ENCODE results near the gene IGSF5.
"Not testable (repeated sequence)": the region's sequence is repeated elsewhere in the genome, so short reads cannot be mapped to it uniquely, and the experiment has no call there.

Gene IGSF5

GRCh38 chr21:39739531-39739930 lies 5.5 kb upstream of the IGSF5 start:
- not testable (repeated sequence) for DNase-seq

GRCh38 chr21:39742561-39742960 lies 2.4 kb upstream of the IGSF5 start:
- not testable (repeated sequence) for DNase-seq

GRCh38 chr21:39745332-39745731 lies 349 bp downstream of the IGSF5 start:
- not testable (repeated sequence) for DNase-seq

GRCh38 chr21:39750670-39751069 lies 5.7 kb downstream of the IGSF5 start:
- no peak for DNase-seq

- DNase-seq, result no peak
Observed at GRCh38 chr21:39754811-39755210, 9.8 kb downstream of the IGSF5 start.

- no peak for DNase-seq
Observed at GRCh38 chr21:39756285-39756684, 11.3 kb downstream of the IGSF5 start.

GRCh38 chr21:39763272-39763970 lies 18.4 kb downstream of the IGSF5 start:
- no peak for DNase-seq

GRCh38 chr21:39774227-39774626 lies 29.2 kb downstream of the IGSF5 start:
- DNase-seq, result no peak

- no peak for DNase-seq
Observed at GRCh38 chr21:39775816-39776215, 30.8 kb downstream of the IGSF5 start.

GRCh38 chr21:39776589-39776988 lies 31.6 kb downstream of the IGSF5 start:
- no peak for DNase-seq

- DNase-seq, result no peak
Observed at GRCh38 chr21:39781331-39781730, 36.3 kb downstream of the IGSF5 start.

- peak; percentile 41 for DNase-seq
Observed at GRCh38 chr21:39788383-39788782, 43.4 kb downstream of the IGSF5 start.

GRCh38 chr21:39796466-39796865 lies 51.5 kb downstream of the IGSF5 start:
- no peak for DNase-seq

- DNase-seq, result no peak
Observed at GRCh38 chr21:39799178-39799577, 54.2 kb downstream of the IGSF5 start.

GRCh38 chr21:39800311-39800710 lies 55.3 kb downstream of the IGSF5 start:
- DNase-seq, result no peak

- DNase-seq, result no peak
Observed at GRCh38 chr21:39802217-39802616, 57.2 kb downstream of the IGSF5 start.

- no peak for DNase-seq
Observed at GRCh38 chr21:39803393-39803792, 58.4 kb downstream of the IGSF5 start.

GRCh38 chr21:39804240-39804639 lies 59.3 kb downstream of the IGSF5 start:
- no peak for DNase-seq

GRCh38 chr21:39805983-39806382 lies 61.0 kb downstream of the IGSF5 start:
- DNase-seq, result no peak

GRCh38 chr21:39807738-39808137 lies 62.8 kb downstream of the IGSF5 start:
- no peak for DNase-seq

- DNase-seq, result no peak
Observed at GRCh38 chr21:39809936-39810335, 65.0 kb downstream of the IGSF5 start.

GRCh38 chr21:39812983-39813382 lies 68.0 kb downstream of the IGSF5 start:
- DNase-seq, result no peak

- DNase-seq, result no peak
Observed at GRCh38 chr21:39818557-39818956, 73.6 kb downstream of the IGSF5 start.

- no peak for DNase-seq
Observed at GRCh38 chr21:39822042-39822441, 77.1 kb downstream of the IGSF5 start.

- DNase-seq, result no peak
Observed at GRCh38 chr21:39825250-39825649, 80.3 kb downstream of the IGSF5 start.

Measured in 8988T (cell line).